ENCODE results near the gene FGFBP1. TPM values are rescaled to one million over a fixed set of nuclear protein-coding genes. Genes with fewer than 3 reads are reported as not detected.

Gene FGFBP1
- total and polyA plus RNA-seq, 2 donors (not counting 3 experiments of a cell fraction or from before 2014, with no cell fraction given) = not detected

DNA sequence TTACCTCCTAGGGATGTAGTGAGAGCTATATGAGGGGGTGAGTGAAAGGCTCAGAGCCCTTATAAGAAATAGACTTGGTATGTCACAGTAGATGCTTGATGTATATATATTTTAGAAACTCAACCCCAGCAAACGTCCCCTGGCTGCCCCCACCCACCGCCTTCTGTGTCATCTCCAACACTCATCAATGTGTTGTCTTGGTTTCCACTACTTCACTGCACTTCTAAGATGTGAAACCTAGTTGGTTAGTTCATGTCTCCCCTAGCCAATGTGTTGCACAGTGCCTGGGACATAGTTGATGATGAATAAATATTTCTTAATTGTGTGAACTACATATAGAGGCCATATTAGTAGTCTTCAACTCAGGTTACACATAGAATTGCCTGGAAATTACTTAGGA, 20.0 kb upstream of the FGFBP1 start:
- CTCF ChIA-PET = interaction anchor here (1.2 to 2.0 kb wide), 3 partner anchors 76 to 479 kb away, joined by 4 to 27 read pairs (median 19); no protein-coding TSS in a partner anchor

More for the DNA sequence above, 20.0 kb upstream of the FGFBP1 start:
- H3K9ac ChIP-seq (replicated peaks; ENCODE audit: extremely low read depth, insufficient read depth, low read length) = no peak overlapping the region
- DNase-seq (ENCODE audit: low read depth, low spot score) (no peak), FAIRE-seq (no peak)
- no peak overlapping the region for H3K4me3 ChIP-seq (replicated peaks in 1 of 3; ENCODE audit: insufficient read depth in 1 of 3, low read depth in 1 of 3, low read length in 3 of 3)
- POLR2A ChIA-PET = no interaction called here
- H3K27ac ChIP-seq (ENCODE audit: insufficient read depth, low read depth, low read length) = no peak overlapping the region
- intact Hi-C loops (cut with micrococcal nuclease) (no loop called here), dilution Hi-C loops (cut with MboI; ENCODE audit: extremely low pct_ligation_motif_present, low sequenced_read_pairs) (no loop called here)
- H3K9me3 ChIP-seq (replicated peaks; ENCODE audit: control insufficient read depth, insufficient read depth, low read length) = no peaks in the 10 kb centered on the region
- H4K20me1 ChIP-seq (replicated peaks; ENCODE audit: control insufficient read depth, extremely low read depth, insufficient read depth, low read length) = no peaks in the 10 kb centered on the region
- H3K9me1 ChIP-seq (replicated peaks; ENCODE audit: control insufficient read depth, extremely low read depth, insufficient read depth, low read length) = no peaks in the 10 kb centered on the region
- no peak for TF ChIP-seq FOS (IDR thresholded peaks at IDR 0.05; ENCODE audit: borderline replicate concordance, insufficient read depth, low read length)
- TF ChIP-seq GATA2 (IDR thresholded peaks at IDR 0.05; ENCODE audit: insufficient read depth, insufficient read length, low read depth, low read length) = no peak
- no peak for TF ChIP-seq POLR2A (IDR thresholded peaks at IDR 0.05; ENCODE audit: low read depth, low read length)
- TF ChIP-seq JUN (IDR thresholded peaks at IDR 0.05; ENCODE audit: borderline replicate concordance, insufficient read depth, insufficient read length, low read depth) = no peak
- TF ChIP-seq, protein P1, sequence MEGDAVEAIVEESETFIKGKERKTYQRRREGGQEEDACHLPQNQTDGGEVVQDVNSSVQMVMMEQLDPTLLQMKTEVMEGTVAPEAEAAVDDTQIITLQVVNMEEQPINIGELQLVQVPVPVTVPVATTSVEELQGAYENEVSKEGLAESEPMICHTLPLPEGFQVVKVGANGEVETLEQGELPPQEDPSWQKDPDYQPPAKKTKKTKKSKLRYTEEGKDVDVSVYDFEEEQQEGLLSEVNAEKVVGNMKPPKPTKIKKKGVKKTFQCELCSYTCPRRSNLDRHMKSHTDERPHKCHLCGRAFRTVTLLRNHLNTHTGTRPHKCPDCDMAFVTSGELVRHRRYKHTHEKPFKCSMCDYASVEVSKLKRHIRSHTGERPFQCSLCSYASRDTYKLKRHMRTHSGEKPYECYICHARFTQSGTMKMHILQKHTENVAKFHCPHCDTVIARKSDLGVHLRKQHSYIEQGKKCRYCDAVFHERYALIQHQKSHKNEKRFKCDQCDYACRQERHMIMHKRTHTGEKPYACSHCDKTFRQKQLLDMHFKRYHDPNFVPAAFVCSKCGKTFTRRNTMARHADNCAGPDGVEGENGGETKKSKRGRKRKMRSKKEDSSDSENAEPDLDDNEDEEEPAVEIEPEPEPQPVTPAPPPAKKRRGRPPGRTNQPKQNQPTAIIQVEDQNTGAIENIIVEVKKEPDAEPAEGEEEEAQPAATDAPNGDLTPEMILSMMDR (IDR thresholded peaks at IDR 0.05; ENCODE audit: extremely low read depth in 1 of 2, insufficient read depth in 1 of 2, low read depth in 1 of 2, low read length in 2 of 2) = no peak
- no peak for TF ChIP-seq MYC (IDR thresholded peaks at IDR 0.05; ENCODE audit: low read depth, low read length)
- TF ChIP-seq, protein P2, sequence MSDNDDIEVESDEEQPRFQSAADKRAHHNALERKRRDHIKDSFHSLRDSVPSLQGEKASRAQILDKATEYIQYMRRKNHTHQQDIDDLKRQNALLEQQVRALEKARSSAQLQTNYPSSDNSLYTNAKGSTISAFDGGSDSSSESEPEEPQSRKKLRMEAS (IDR thresholded peaks at IDR 0.05; ENCODE audit: insufficient read depth, insufficient read length) = no peak
- TF ChIP-seq EZH2 (IDR thresholded peaks at IDR 0.05; ENCODE audit: borderline replicate concordance, low read depth, low read length, severe bottlenecking) = no peak
- TF ChIP-seq POLR2AphosphoS5 (IDR thresholded peaks at IDR 0.05; ENCODE audit: insufficient read depth, low read depth, low read length) = no peak
- no peaks in the 10 kb centered on the region for H3K79me2 ChIP-seq (ENCODE audit: control insufficient read depth, insufficient read depth, low read length)
- H3K27me3 ChIP-seq (ENCODE audit: control insufficient read depth in 2 of 2, insufficient read depth in 2 of 2, low read length in 2 of 2) = no peaks in the 10 kb centered on the region
- no peak overlapping the region for H3K4me2 ChIP-seq (ENCODE audit: insufficient read depth, low read length)
- H2AFZ ChIP-seq (ENCODE audit: low read depth, low read length) = no peak overlapping the region
- no peaks in the 10 kb centered on the region for H3K36me3 ChIP-seq (ENCODE audit: control insufficient read depth in 2 of 2, extremely low read depth in 1 of 2, insufficient read depth in 2 of 2, low read length in 2 of 2)
- H3K4me1 ChIP-seq (ENCODE audit: control insufficient read depth, extremely low read depth, insufficient read depth, low read length) = no peaks in the 10 kb centered on the region
- BruUV-seq (replicated peaks) = no TSS peak
